Endothelial cell of umbilical vein (primary cell): ENCODE measurements around the gene SCGB1D2. TPM values are rescaled to one million over a fixed set of nuclear protein-coding genes. Genes with fewer than 3 reads are reported as not detected.

Experiments
- BruUV-seq: library from RNA; stranded (reverse); fragments of 400-500 nt; replicated peaks from 2 replicates; lab custom pipeline; 2021; lab: Mats Ljungman, UMichigan
- CTCF ChIA-PET: fragments of 300-600, 350-600 bp; sonication (Branson Sonifier 250); formaldehyde crosslinking; loops from one replicate; lab custom pipeline; 2021; ENCODE audit warnings: antibody characterized with exemption, inconsistent platforms; lab: Charles Lee
- POLR2A ChIA-PET: fragments of 300-600, 350-600 bp; sonication (Branson Sonifier 250); formaldehyde crosslinking; loops from one replicate; lab custom pipeline; 2021; ENCODE audit warnings: antibody characterized with exemption, inconsistent platforms; lab: Charles Lee
- DNase-seq: peaks from one replicate; pipeline ENCODE4 v3.0.0-alpha.2; 2011; ENCODE audit warnings: low read depth, low spot score
- FAIRE-seq: peaks from 2 replicates; lab custom pipeline; 2011; peaks lifted over from hg19 to GRCh38; lab: Jason Lieb, UNC
- H2AFZ ChIP-seq: 2 replicates; pipeline ENCODE4 v1.6.0; 2012; ENCODE audit warnings: low read depth, low read length, control low read depth, inconsistent platforms
- H3K27ac ChIP-seq: 2 replicates; pipeline ENCODE4 v1.5.1; 2011; ENCODE audit warnings: low read depth, mild to moderate bottlenecking, control low read depth, low read length, moderate library complexity; ENCODE audit not compliant: insufficient read depth
- H3K27me3 ChIP-seq, 2 experiments: 2 replicates each; pipeline versions ENCODE4 v1.6.0 to v1.6.1; 2011; ENCODE audit warnings: low read length in 2 of 2, mixed read lengths in 1 of 2; ENCODE audit not compliant: control insufficient read depth in 2 of 2, insufficient read depth in 2 of 2
- H3K36me3 ChIP-seq, 2 experiments: 2 replicates in 1 of 2; 3 replicates in 1 of 2; pipeline ENCODE4 v1.5.1; 2011; ENCODE audit warnings: low read length in 2 of 2, mild to moderate bottlenecking in 1 of 2, moderate library complexity in 1 of 2; ENCODE audit not compliant: control insufficient read depth in 2 of 2, insufficient read depth in 2 of 2; ENCODE audit errors: extremely low read depth in 1 of 2
- H3K4me1 ChIP-seq: 3 replicates; pipeline ENCODE4 v1.5.1; 2011; ENCODE audit warnings: mild to moderate bottlenecking, low read length; ENCODE audit not compliant: control insufficient read depth, insufficient read depth; ENCODE audit errors: extremely low read depth
- H3K4me2 ChIP-seq: 2 replicates; pipeline ENCODE4 v1.6.1; 2011; ENCODE audit warnings: low read length, control low read depth, mixed read lengths; ENCODE audit not compliant: insufficient read depth
- H3K4me3 ChIP-seq, 3 experiments: fragments of 200-600 bp in 1 of 3; sonication (generic), shearing (Covaris generic) in 1 of 3; replicated peaks in 1 of 3; 2 replicates each; pipeline ENCODE4 v1.5.1; 2011 to 2016; ENCODE audit warnings: control low read depth in 3 of 3, low read length in 3 of 3, mild to moderate bottlenecking in 2 of 3, inconsistent platforms in 1 of 3, low read depth in 1 of 3, moderate library complexity in 1 of 3; ENCODE audit not compliant: insufficient read depth in 1 of 3
- H3K79me2 ChIP-seq: 2 replicates; pipeline ENCODE4 v1.6.0; 2012; ENCODE audit warnings: low read length, inconsistent platforms; ENCODE audit not compliant: control insufficient read depth, insufficient read depth
- H3K9ac ChIP-seq: replicated peaks from 2 replicates; pipeline ENCODE3; 2011; ENCODE audit warnings: low read length, control low read depth; ENCODE audit not compliant: insufficient read depth; ENCODE audit errors: extremely low read depth
- H3K9me1 ChIP-seq: replicated peaks from 3 replicates; pipeline ENCODE4 v1.6.0; 2011; ENCODE audit warnings: mild to moderate bottlenecking, low read length; ENCODE audit not compliant: control insufficient read depth, insufficient read depth; ENCODE audit errors: extremely low read depth
- H3K9me3 ChIP-seq: replicated peaks from 2 replicates; pipeline ENCODE4 v1.5.1; 2012; ENCODE audit warnings: low read length, inconsistent platforms; ENCODE audit not compliant: control insufficient read depth, insufficient read depth
- H4K20me1 ChIP-seq: replicated peaks from 2 replicates; pipeline ENCODE3; 2011; ENCODE audit warnings: mild to moderate bottlenecking, low read length; ENCODE audit not compliant: control insufficient read depth, insufficient read depth; ENCODE audit errors: extremely low read depth
- CTCF ChIP-seq, 2 donors: IDR thresholded peaks; 1 replicate in 1 of 2; 2 replicates in 1 of 2; pipeline ENCODE4 v1.5.1; 2011; ENCODE audit warnings: low read length in 2 of 2, mild to moderate bottlenecking in 2 of 2, moderate library complexity in 2 of 2, control low read depth in 1 of 2, inconsistent platforms in 1 of 2, low read depth in 1 of 2; ENCODE audit not compliant: insufficient read depth in 1 of 2; ENCODE audit errors: extremely low read depth in 1 of 2
- EZH2 ChIP-seq: IDR thresholded peaks from 2 replicates; pipeline ENCODE4 v1.6.1; 2012; ENCODE audit warnings: borderline replicate concordance, low read depth, mild to moderate bottlenecking, moderate library complexity, low read length, inconsistent platforms; ENCODE audit not compliant: severe bottlenecking
- FOS ChIP-seq: IDR thresholded peaks from 2 replicates; pipeline ENCODE4 v1.6.1; 2011; ENCODE audit warnings: mild to moderate bottlenecking, low read length, moderate library complexity, borderline replicate concordance; ENCODE audit not compliant: insufficient read depth
- JUN ChIP-seq: IDR thresholded peaks from 2 replicates; pipeline ENCODE4 v1.6.1; 2011; ENCODE audit warnings: borderline replicate concordance, low read depth; ENCODE audit not compliant: insufficient read length, insufficient read depth
- MAX ChIP-seq: IDR thresholded peaks from 2 replicates; pipeline ENCODE4 v1.6.1; 2011; ENCODE audit not compliant: insufficient read depth, insufficient read length
- POLR2A ChIP-seq: IDR thresholded peaks from 2 replicates; pipeline ENCODE4 v1.6.1; 2012; ENCODE audit warnings: low read depth, mild to moderate bottlenecking, control low read depth, low read length
- POLR2AphosphoS5 ChIP-seq: IDR thresholded peaks from 2 replicates; pipeline ENCODE4 v1.6.1; 2012; ENCODE audit warnings: low read depth, mild to moderate bottlenecking, control low read depth, low read length, moderate library complexity; ENCODE audit not compliant: insufficient read depth
- dilution Hi-C: fragments of 300-500 bp; cut with MboI; formaldehyde crosslinking; loops from one replicate; pipeline ENCODE4 v1.15.0; 2019; ENCODE audit warnings: low sequenced_read_pairs; ENCODE audit not compliant: extremely low pct_ligation_motif_present
- intact Hi-C: fragments of 100-400 bp; cut with micrococcal nuclease; formaldehyde crosslinking; loops from one replicate; pipeline ENCODE4 v1.10.0; 2022
- polyA plus RNA-seq, 4 experiments: library from polyadenylated mRNA; depleted of rRNA in 3 of 4; stranded (reverse) in 3 of 4; unstranded in 1 of 4; fragments of >200 nt; gene quantifications; 2 replicates each; pipeline versions ENCODE4 v1.2.1 to v1.2.3, GENCODE V29; 2011 to 2012; ENCODE audit warnings: missing spikeins in 1 of 4
- total RNA-seq: library from RNA; stranded (reverse); gene quantifications from 2 replicates; pipeline ENCODE4 v1.2.3, GENCODE V29; 2021

Gene SCGB1D2
- total and polyA plus RNA-seq, 2 donors (not counting 3 experiments of a cell fraction or from before 2014, with no cell fraction given): not detected

DNA sequence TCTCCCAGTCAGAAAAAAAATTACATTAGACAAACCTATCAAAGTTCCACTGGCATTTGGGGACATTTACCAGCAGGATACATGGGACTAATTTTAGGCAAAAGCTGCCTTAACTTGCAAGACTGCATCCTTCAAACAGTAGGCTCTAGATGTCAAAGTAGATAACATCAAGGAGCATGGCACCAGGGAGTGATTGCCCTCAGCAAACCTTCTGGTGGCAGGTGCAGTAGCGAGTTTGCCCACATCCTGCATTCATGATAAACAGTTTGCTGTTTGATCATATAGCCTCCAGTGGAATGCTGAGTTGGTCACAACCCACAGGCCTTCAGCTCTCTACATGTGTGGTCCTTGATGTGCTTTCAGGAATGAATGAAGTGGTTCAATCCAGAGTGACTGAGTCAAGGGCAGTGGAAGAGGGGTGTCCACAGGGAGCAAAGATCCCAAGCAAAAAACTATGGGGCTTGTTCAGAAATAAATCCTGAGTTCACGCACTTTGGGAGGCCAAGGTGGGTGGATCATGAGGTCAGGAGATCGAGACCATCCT is 12.0 kb downstream of the SCGB1D2 start:
- Histone ChIP-seq H3K36me3 (no peaks in the 10 kb centered on the region), H2AFZ (no peak overlapping the region), H3K9ac (no peak overlapping the region), H3K9me1 (no peaks in the 10 kb centered on the region), H3K4me1 (no peaks in the 10 kb centered on the region), H4K20me1 (no peaks in the 10 kb centered on the region), H3K79me2 (no peaks in the 10 kb centered on the region), H3K9me3 (no peaks in the 10 kb centered on the region), H3K4me2 (no peak overlapping the region), H3K27ac (no peak overlapping the region), H3K4me3 (no peak overlapping the region), H3K27me3 (peaks cover 2 to 12% of the 10 kb centered on the region in 2 experiments)
- intact Hi-C loops: no loop called here
- POLR2A ChIA-PET: no interaction called here
- no TSS peak for BruUV-seq
- no peak for DNase-seq
- TF ChIP-seq FOS: no peak
- no peak for TF ChIP-seq POLR2AphosphoS5
- no peak for TF ChIP-seq JUN
- TF ChIP-seq MAX: no peak
- TF ChIP-seq EZH2: no peak
- TF ChIP-seq POLR2A: no peak
- TF ChIP-seq CTCF (IDR thresholded peaks at IDR 0.05; ENCODE audit: extremely low read depth in 1 of 2, insufficient read depth in 1 of 2, low read depth in 1 of 2, low read length in 2 of 2): no peak
- no peak for FAIRE-seq
- dilution Hi-C loops: no loop called here
- CTCF ChIA-PET: interaction anchor here (0.8 kb wide), 1 partner anchor 86 kb away, joined by 3 read pairs; no protein-coding TSS in a partner anchor
